GM19193 (cell line): ENCODE data around the gene DDX60.

Experiments
- POLR2A ChIP-seq: IDR thresholded peaks from 4 replicates; pipeline ENCODE4 v1.6.1; 2011; ENCODE audit not compliant: insufficient read depth, insufficient read length; ENCODE audit errors: extremely low read depth

The DDX60 gene

DNA sequence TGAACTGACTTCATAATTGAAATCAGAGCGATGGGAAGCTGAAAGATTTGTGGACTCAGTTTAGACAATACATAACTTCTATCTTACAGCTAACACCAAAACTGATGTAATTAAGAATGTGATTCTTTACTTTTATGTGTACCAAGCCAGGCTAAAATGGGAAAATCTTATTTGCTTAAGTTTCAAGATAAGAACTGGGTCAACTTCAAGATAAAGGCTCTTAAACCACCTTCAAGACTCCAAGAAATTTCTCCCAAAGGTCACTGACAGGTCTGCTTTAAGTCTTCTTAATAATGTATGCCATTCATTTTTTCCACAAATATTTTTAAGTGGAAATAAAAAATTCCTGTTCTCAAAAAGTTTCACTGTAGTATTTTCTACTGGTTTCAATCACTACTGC, 55.5 kb downstream of the DDX60 start:
- TF ChIP-seq POLR2A = no peak

- no peak for TF ChIP-seq POLR2A
These were observed 59.5 kb downstream of the DDX60 start for GRCh38 chr4:168259096-168259495.

GRCh38 chr4:168257768-168258167, 60.8 kb downstream of the DDX60 start:
- no peak for TF ChIP-seq POLR2A

GRCh38 chr4:168248176-168248710, 70.3 kb downstream of the DDX60 start:
- no peak for TF ChIP-seq POLR2A

- no peak for TF ChIP-seq POLR2A
These were observed 70.9 kb downstream of the DDX60 start for GRCh38 chr4:168247603-168248002.

GRCh38 chr4:168241953-168242352, 76.6 kb downstream of the DDX60 start:
- TF ChIP-seq POLR2A = no peak

DNA sequence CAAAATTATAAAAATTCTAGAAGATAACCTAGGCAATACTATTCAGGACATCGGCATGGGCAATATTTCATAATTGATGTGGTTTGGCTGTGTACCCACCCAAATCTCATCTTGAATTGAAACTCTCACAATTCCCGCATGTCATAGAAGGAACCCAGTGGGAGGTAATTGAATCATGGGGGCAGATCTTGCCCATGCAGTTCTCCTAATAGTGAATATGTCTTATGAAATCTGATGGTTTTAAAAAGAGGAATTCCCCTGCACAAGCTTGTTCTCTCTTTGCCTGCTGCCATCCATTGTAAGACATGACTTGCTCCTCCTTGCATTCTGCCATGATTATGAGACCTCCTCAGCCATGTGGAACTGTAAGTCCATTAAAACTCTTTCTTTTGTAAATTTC, 77.7 kb downstream of the DDX60 start:
- TF ChIP-seq POLR2A = no peak

DNA sequence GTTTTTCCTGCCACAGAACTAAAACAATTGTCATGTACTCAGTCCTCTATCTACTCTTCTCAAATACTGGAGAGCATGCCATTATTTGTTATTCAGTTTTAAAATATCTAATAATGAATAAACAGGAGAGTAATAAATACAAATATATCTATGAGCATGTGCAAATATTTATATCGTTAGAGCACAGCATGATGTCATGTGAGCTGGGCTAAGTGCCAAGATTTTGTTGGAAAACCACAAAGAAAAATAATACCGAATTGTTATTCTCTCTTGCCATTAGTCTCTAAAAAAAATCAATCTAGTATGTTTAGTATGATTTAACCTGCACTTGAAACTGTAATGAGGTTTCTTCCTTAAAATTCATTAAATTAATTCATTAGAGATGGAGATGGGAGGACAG, 97.3 kb downstream of the DDX60 start:
- TF ChIP-seq POLR2A = no peak

GRCh38 chr4:168220893-168221292, 97.7 kb downstream of the DDX60 start:
- no peak for TF ChIP-seq POLR2A

GRCh38 chr4:168218645-168219044, 99.9 kb downstream of the DDX60 start:
- no peak for TF ChIP-seq POLR2A

GRCh38 chr4:168212656-168213055, 105.9 kb downstream of the DDX60 start:
- TF ChIP-seq POLR2A = no peak

DNA sequence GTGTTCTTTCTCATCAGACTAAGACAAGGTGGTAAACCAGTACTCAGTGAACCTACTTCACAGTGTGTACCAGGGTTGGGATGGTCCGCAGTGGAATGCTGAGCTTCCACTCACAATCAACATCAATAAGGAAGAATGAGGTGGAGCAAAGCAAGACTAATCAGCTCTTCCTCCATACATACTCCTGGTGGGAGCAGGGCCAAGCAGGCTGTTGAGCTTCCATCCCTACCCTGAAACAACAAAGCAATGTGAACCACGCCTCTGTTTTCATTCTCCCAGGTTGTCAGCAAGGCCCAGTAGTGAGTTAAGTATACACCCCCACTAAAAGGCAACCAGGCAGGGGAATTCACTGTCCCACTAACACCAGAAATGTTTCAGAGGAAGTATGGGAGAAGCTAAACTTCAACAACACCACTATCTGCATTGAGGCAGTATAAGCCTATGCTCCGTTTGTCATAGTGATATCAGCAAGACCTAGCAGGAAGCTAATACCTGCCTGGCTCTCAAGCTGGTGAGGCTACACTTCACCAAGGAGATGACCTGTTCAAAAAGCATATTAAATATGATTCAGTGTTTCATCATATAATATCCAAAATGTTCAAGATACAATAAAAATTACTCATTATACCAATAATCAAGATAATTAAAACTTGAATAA, 109.5 kb downstream of the DDX60 start:
- TF ChIP-seq POLR2A = no peak

DNA sequence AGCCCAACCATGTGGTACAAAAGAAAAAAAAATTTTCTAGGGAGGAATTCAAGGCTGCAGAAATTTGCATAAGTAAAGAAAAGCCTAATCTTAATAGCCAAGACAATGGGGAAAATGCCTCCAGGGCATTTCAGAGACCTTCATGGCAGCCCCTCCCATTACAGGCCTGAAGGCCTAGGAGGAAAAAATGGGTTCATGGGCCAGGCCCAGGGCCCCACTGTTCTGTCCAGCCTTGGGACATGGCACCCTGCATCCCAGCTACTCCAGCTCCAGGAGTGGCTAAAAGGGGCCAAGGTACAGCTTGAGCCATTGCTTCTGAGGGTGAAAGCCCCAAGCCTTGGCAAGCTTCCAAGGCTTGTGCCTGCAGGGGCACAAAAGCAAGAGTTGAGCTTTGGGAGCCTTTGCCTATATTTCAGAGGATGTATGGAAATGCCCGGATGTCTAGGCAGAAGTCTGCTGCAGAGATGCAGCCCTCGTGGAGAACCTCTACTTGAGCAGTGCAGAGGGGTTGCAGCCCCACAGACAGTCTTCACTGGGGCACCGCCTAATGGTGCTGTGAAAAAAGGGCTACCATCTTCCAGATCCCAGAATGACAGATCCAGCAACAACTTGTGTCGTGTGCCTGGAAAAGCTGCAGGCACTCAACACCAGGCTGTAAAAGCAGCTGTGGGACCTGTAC, 115.2 kb downstream of the DDX60 start:
- no peak for TF ChIP-seq POLR2A

- TF ChIP-seq POLR2A = no peak
These were observed 117.9 kb downstream of the DDX60 start for GRCh38 chr4:168200685-168201084.

DNA sequence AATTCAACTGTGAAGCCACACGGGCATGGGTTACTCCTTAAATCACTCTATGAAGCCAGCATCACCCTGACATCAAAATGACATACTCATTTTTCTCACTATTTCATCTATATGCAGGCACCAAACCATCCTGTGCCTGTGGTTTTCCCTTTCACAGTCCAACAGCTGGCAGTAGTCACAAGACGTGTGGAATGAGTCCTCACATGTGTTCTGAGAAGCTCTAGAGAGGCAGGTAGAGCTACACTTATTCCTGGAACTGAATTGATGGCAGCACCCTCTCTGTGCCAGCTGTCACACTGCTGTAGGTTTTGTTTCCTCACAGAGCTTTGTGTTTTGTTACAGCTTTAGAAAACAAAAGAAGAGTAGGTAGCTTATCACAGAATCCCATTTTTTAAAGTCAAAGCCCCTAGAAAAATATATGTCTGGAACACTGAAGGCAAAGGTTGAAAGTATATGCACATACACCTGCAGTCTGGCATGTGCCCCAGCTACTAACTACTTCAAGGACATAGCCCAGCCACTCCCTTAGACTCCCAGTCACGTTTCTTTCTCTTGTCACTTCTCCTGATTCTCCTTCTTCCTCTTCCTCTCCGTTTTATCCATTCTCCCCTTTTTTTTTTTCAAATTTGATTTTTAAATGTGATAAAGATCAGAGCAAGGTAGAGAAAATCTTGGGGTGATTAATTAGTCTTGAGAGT, 119.1 kb downstream of the DDX60 start:
- no peak for TF ChIP-seq POLR2A

DNA sequence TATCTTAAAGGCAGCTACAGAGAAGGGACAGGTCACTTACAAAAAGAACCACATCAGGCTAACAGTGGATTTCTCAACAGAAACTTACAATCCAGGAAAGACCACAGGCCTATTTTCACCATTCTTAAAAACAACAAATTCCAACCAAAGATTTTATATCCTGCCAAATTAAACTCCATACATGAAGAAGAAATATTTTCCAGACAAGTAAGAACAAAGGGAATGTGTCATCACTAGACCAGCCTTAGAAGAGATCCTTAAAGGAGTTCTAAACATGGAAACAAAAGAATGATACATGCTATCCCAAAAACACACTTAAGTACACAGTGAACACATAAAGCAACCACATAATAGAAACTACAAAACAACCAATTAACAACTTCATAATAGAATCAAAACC, 120.6 kb downstream of the DDX60 start:
- no peak for TF ChIP-seq POLR2A

- TF ChIP-seq POLR2A = no peak
These were observed 129.8 kb downstream of the DDX60 start for GRCh38 chr4:168188754-168189153.
